ENCODE measurements around the gene HTT. TPM values are rescaled to one million over a fixed set of nuclear protein-coding genes. Genes with fewer than 3 reads are reported as not detected.

Gene HTT
- total RNA-seq, 1 experiment from 2014 or later = 85.4 TPM

- CTCF ChIA-PET = no interaction called here
- Mint-ChIP-seq H3K9me3 (no peaks in the 10 kb centered on the region), H3K4me3 (no peak overlapping the region), H3K4me1 (no peaks in the 10 kb centered on the region), H3K27ac (no peak overlapping the region), H3K27me3 (ENCODE audit: low read depth) (no peaks in the 10 kb centered on the region), H3K36me3 (peaks cover 49% of the 10 kb centered on the region)
- no peak for ATAC-seq
- TF ChIP-seq ERG (CRISPR knock-in tag; IDR thresholded peaks at IDR 0.05) (no peak), ARID4B (CRISPR knock-in tag; IDR thresholded peaks at IDR 0.05; ENCODE audit: borderline replicate concordance) (no peak), FOXJ3 (CRISPR knock-in tag; IDR thresholded peaks at IDR 0.05; ENCODE audit: borderline replicate concordance) (no peak), ZBTB21 (CRISPR knock-in tag; IDR thresholded peaks at IDR 0.05; ENCODE audit: borderline replicate concordance) (no peak), ZNF219 (CRISPR knock-in tag; IDR thresholded peaks at IDR 0.05; ENCODE audit: borderline replicate concordance) (no peak), NR2C2 (CRISPR knock-in tag; IDR thresholded peaks at IDR 0.05) (no peak), ATF1 (CRISPR knock-in tag; IDR thresholded peaks at IDR 0.05) (no peak), SP1 (CRISPR knock-in tag; conservative IDR thresholded peaks at IDR 0.05) (no peak), SMAD4 (CRISPR knock-in tag; IDR thresholded peaks at IDR 0.05) (no peak), MAX (CRISPR knock-in tag; IDR thresholded peaks at IDR 0.05) (no peak), ZSCAN18 (CRISPR knock-in tag; IDR thresholded peaks at IDR 0.05) (no peak)
- DNase-seq (ENCODE audit: low spot score) = no peak
- POLR2A ChIA-PET = no interaction called here
These were observed 63.4 kb downstream of the HTT start for GRCh38 chr4:3137908-3138307.

GRCh38 chr4:3145234-3145924, 70.9 kb downstream of the HTT start:
- CTCF ChIA-PET = interaction anchor here (0.7 to 0.9 kb wide), 3 partner anchors 10 to 335 kb away, joined by 3 to 4 read pairs (median 4); no protein-coding TSS in a partner anchor
- POLR2A ChIA-PET = no interaction called here
- TF ChIP-seq GTF2I (CRISPR knock-in tag; conservative IDR thresholded peaks at IDR 0.05) (no peak), ATF3 (CRISPR knock-in tag; conservative IDR thresholded peaks at IDR 0.05) (no peak), MXD4 (CRISPR knock-in tag; IDR thresholded peaks at IDR 0.05; ENCODE audit: borderline replicate concordance) (no peak), TP53 (CRISPR knock-in tag; IDR thresholded peaks at IDR 0.05) (no peak), ATF1 (CRISPR knock-in tag; IDR thresholded peaks at IDR 0.05) (no peak), GRHL2 (CRISPR knock-in tag; IDR thresholded peaks at IDR 0.05; ENCODE audit: insufficient replicate concordance, severe bottlenecking) (no peak), PREB (CRISPR knock-in tag; IDR thresholded peaks at IDR 0.05; ENCODE audit: borderline replicate concordance) (no peak), NR3C1 (CRISPR knock-in tag; conservative IDR thresholded peaks at IDR 0.05; ENCODE audit: low read depth) (no peak), FOXJ3 (CRISPR knock-in tag; IDR thresholded peaks at IDR 0.05; ENCODE audit: borderline replicate concordance) (no peak), NR1H2 (CRISPR knock-in tag; IDR thresholded peaks at IDR 0.05) (no peak), ESRRA (CRISPR knock-in tag; IDR thresholded peaks at IDR 0.05; ENCODE audit: borderline replicate concordance) (no peak), E2F5 (CRISPR knock-in tag; IDR thresholded peaks at IDR 0.05) (no peak), RORB (CRISPR knock-in tag; IDR thresholded peaks at IDR 0.05) (no peak), JUN (CRISPR knock-in tag; IDR thresholded peaks at IDR 0.05) (no peak)

More at GRCh38 chr4:3145234-3145924, 70.9 kb downstream of the HTT start:
- H3K27me3 Mint-ChIP-seq (ENCODE audit: low read depth) = no peaks in the 10 kb centered on the region
- H3K4me3 Mint-ChIP-seq = no peak overlapping the region
- no peak for DNase-seq (ENCODE audit: low spot score)
- no peak for ATAC-seq
- H3K9me3 Mint-ChIP-seq = no peaks in the 10 kb centered on the region
- H3K36me3 Mint-ChIP-seq = peaks cover 55% of the 10 kb centered on the region
- no peak overlapping the region for H3K27ac Mint-ChIP-seq
- no peaks in the 10 kb centered on the region for H3K4me1 Mint-ChIP-seq

Data from WTC11 (cell line).